Hippocampal formation (tissue), 2 donors: ENCODE results near the gene SIRPA.

ENCODE experiments used
- DNase-seq, 2 donors: peaks; one replicate each; lab custom pipeline; 2025; lab: John Stamatoyannopoulos, UW

SIRPA gene

GRCh38 chr20:1934156-1934555 lies 38.9 kb downstream of the SIRPA start:
- DNase-seq = peak in 1 of 2 donors; percentile 27

- DNase-seq = peak in 1 of 2 donors; percentile 54
Measured at GRCh38 chr20:1934721-1935573, 39.7 kb downstream of the SIRPA start.

GRCh38 chr20:1935696-1936366 lies 40.6 kb downstream of the SIRPA start:
- peak; percentile 77 to 78 for DNase-seq

- no peak for DNase-seq
Measured at GRCh38 chr20:1937316-1937976, 42.2 kb downstream of the SIRPA start.

- DNase-seq = no peak
Measured at GRCh38 chr20:1938464-1939269, 43.5 kb downstream of the SIRPA start.

GRCh38 chr20:1939270-1939595 lies 44.0 kb downstream of the SIRPA start:
- no peak for DNase-seq

- no peak for DNase-seq
Measured at GRCh38 chr20:1940581-1940980, 45.4 kb downstream of the SIRPA start.

GRCh38 chr20:1941226-1941625 lies 46.0 kb downstream of the SIRPA start:
- no peak for DNase-seq

- no peak for DNase-seq
Measured at GRCh38 chr20:1942061-1942460, 46.9 kb downstream of the SIRPA start.

GRCh38 chr20:1942486-1943274 lies 47.5 kb downstream of the SIRPA start:
- DNase-seq = no peak

- DNase-seq = no peak
Measured at GRCh38 chr20:1943275-1944002, 48.2 kb downstream of the SIRPA start.

GRCh38 chr20:1944345-1945091 lies 49.3 kb downstream of the SIRPA start:
- DNase-seq = no peak

GRCh38 chr20:1945134-1945618 lies 50.0 kb downstream of the SIRPA start:
- DNase-seq = peak; percentile 41 to 42

- no peak for DNase-seq
Measured at GRCh38 chr20:1945660-1946059, 50.5 kb downstream of the SIRPA start.

- DNase-seq = no peak
Measured at GRCh38 chr20:1946442-1946761, 51.2 kb downstream of the SIRPA start.

- DNase-seq = no peak
Measured at GRCh38 chr20:1946762-1947534, 51.7 kb downstream of the SIRPA start.

- DNase-seq = no peak
Measured at GRCh38 chr20:1947535-1947846, 52.3 kb downstream of the SIRPA start.

GRCh38 chr20:1949347-1950100 lies 54.3 kb downstream of the SIRPA start:
- DNase-seq = peak in 1 of 2 donors; percentile 43
